HG03064 (cell line): ENCODE measurements around the gene BEST2.
A peak's percentile ranks its signal among the peaks of the same experiment; 100 is the strongest.

Experiments
- ATAC-seq: cut with Tn5 transposase; IDR thresholded peaks from one replicate; pipeline ENCODE4 v1.9.1; 2021; ENCODE audit warnings: low read depth; ENCODE audit not compliant: unreplicated experiment

Gene BEST2

GRCh38 chr19:12727745-12728433 lies 23.7 kb upstream of the BEST2 start:
- no peak for ATAC-seq

- no peak for ATAC-seq
Measured at GRCh38 chr19:12730064-12730463, 21.5 kb upstream of the BEST2 start.

DNA sequence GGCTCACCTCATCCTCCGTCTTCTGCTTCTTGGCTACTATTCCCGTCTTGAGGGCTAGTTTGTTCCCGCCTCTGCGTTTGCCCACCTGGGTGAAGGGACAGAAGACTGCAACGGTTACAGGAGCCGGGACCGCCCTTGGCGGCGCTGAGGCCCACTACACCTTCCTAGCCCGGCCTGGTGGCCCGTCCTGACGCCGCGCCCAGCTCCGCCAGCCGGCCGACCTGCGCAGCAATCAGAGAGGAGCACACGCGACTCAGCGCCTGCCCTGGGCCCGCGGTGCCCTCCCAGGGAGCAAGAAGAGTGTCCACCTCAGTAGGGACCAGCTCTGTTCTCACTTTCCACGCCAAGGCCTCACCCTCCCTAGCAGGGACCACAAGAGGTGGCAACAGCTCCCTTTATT lies 20.3 kb upstream of the BEST2 start:
- ATAC-seq = no peak

DNA sequence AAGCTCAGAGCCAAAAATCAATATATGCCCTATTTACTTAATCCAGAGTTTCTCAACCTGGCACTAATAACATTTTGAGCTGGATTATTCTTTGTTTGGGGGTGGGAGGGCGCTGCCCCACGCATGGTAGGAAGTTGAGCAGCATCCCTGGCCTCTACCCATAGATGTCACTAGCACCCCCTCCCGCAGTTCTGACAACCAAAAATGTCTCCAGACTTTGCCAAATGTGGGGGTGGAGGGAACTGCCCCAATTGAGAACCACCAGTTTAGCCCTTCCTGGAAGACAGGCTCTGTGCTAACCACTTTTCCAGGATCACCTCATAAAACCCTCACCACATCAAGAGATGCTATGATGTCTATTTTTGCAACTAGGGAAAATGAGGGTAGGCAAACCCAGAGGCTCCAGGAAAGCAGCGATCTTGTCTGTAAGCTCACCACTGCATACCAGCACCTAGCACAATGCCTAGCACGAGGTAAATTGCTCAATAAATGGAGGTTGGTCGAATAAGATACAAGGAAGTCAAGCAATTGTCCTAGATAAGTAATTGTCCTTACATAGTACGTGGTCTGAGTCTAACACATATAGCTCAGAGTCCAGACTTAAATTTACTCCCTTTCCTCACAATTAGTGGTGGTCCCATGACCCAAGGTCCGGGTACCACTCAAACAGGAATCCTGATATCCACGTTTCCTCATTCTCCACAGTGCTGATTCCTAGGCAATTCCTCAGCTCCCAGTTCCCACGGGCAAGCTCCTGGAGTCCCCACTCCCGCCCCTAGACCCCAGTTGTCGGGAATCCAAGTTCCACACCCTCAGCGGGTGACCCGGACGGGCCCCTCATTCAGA lies 18.0 kb upstream of the BEST2 start:
- no peak for ATAC-seq

GRCh38 chr19:12736995-12737834 lies 14.4 kb upstream of the BEST2 start, which contains the start of gene GET3:
Gene GET3, plus strand, starts transcription at chr19:12737497. Its CDS starts 9 bp downstream, at chr19:12737506.
- peak; percentile 62 for ATAC-seq

DNA sequence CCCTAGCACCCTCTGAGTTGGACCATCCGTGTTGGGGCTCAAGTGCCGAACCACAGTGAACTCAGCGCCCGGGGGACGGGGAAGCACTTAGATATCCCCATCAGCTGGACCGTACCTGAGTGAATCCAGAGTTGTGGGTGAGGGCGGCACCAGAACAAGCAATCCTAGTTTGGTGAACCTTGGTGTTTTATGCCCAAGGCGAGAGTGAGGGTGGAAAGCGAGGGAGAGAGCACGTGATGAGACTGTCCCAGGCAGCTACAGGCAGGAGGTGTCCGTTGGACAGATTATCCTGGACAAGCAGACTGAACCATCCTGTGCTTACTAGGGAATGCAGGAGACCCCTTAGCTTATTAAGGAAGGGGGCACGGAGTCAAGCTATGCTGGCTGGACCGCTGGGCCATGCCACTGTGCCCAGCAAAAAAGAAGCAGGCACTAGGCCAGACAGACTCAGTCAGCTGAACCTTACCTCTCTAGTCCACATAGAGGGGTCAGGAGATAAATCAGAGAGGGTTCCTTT lies 13.7 kb upstream of the BEST2 start:
- no peak for ATAC-seq

DNA sequence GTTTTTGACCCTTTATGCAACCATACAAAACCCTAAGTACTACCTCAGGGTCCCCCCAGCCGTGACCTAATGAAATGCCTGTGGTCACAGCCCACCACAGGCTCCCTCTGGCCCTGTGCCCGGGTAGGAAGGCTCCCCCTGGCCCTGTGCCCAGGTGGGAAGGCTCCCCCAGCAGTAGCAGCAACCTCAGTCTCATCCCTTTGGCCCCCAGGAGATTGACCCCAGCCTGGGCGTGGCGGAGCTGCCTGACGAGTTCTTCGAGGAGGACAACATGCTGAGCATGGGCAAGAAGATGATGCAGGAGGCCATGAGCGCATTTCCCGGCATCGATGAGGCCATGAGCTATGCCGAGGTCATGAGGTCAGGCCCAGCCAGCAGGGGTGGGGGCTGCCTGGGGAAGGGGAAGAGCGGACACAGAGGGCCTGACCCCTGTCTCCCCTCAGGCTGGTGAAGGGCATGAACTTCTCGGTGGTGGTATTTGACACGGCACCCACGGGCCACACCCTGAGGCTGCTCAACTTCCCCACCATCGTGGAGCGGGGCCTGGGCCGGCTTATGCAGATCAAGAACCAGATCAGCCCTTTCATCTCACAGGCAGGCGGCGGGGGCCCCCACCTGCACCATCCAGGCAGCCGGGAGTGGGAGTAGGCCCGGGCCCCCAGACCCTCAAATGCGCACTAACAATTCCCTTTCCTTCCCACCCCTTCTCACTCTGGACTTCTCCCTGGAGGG lies 6.3 kb upstream of the BEST2 start:
- ATAC-seq = no peak

- no peak for ATAC-seq
Measured at GRCh38 chr19:12748489-12748888, 3.1 kb upstream of the BEST2 start.

- ATAC-seq = no peak
Measured at GRCh38 chr19:12749938-12750521, 1.6 kb upstream of the BEST2 start.

- ATAC-seq = no peak
Measured at GRCh38 chr19:12750851-12751250, 740 bp upstream of the BEST2 start.

DNA sequence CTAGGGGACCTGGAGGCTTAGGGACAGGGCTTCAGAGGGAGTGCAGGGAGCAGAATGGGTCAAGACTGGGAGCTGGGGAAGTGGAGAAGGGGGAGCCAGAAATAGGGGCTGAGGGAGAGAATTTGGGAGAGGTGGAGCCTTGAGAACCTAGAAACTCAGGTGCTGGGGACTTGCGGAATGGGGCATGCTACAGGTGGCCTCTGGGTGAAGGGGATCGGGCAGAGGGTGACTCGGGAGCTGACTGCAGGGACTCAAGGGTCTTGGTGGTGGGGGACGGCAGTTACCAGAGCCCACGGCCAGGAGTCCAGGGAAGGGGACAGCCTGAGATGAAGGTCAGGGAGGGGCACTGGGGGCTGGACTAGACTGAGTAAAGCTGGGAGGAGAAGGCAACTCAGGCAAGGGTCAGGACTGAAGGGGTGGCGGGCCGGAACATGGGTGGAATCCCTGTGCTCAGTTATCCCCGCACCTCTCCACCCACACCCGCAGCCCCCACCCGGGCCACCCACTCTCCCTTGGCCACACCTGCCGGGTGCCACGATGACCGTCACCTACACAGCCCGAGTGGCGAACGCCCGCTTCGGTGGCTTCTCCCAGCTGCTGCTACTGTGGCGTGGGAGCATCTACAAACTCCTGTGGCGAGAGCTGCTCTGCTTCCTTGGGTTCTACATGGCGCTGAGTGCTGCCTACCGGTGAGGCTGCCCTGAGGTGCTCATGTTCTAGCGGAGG lies 628 bp downstream of the BEST2 start:
- no peak for ATAC-seq

- no peak for ATAC-seq
Measured at GRCh38 chr19:12754465-12755196, 3.0 kb downstream of the BEST2 start.

- ATAC-seq = no peak
Measured at GRCh38 chr19:12756150-12756883, 4.7 kb downstream of the BEST2 start.

DNA sequence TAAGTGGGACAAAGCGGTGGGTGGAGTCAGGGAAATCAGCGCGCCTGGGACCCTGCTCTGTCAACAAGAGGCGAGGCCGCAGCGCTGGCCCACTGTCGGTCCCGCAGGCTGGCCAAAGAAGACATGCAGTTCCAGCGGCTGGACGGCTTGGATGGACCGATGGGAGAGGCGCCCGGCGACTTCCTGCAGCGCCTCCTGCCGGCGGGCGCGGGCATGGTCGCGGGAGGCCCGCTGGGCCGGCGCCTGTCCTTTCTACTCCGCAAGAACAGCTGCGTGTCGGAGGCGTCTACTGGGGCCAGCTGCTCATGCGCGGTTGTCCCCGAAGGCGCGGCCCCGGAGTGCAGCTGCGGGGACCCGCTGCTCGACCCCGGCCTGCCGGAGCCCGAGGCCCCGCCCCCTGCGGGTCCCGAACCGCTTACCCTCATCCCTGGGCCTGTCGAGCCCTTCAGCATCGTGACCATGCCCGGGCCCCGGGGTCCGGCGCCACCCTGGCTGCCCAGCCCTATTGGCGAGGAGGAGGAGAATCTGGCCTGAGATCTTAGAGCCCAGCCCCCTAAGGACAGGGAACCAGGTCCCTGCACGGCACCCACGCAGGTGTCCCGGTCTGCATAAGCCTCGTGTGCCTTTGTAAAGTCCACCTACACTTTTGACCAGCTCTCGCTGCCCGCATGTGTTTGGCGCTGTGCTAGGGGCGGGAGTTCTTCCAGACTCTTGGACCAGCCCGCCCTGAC lies 6.1 kb downstream of the BEST2 start:
- no peak for ATAC-seq

DNA sequence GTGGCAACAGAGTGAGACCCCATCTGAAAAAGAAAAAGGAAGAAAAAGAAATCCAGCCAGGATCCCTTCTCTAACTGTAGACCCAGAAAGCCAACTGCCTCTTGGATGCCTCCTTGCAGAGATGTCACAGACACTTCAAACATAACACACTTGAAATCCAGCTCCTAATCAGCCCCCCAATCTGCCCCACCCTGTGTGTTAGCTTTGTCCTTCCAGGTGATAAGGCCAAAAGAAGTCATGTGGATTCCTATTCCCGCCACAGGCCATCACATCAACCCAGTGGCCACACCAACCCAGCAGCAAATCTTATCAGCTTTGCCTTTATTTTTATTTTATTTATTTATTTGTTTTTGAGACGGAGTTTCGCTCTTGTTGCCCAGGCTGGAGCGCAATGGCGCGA lies 8.1 kb downstream of the BEST2 start:
- ATAC-seq = no peak

GRCh38 chr19:12763100-12763499 lies 11.5 kb downstream of the BEST2 start:
- no peak for ATAC-seq

DNA sequence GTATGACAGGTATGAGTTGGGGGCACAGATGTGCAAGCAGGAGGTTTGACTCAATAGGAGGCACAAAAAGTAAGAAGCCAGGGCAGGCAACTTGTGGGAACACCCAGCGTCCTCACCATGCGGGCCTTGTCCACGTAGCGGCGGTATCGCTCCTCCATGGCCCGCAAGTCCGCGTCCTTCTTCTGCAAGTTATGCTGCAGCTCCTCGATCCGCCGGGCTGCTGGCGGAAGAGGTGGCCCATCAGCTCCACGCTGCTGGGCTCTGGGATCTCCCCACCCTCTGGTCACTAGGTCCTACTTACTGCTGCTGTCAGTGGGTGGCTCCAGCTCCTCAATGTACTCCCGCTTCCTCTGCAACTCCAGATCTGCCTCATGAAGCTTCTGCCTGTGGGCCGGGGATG lies 13.1 kb downstream of the BEST2 start:
- ATAC-seq = no peak
